HG02970 (cell line): ENCODE results near the gene TBC1D9B.

Experiments
- ATAC-seq: cut with Tn5 transposase; IDR thresholded peaks from one replicate; pipeline ENCODE4 v1.9.1; 2021; ENCODE audit warnings: mild to moderate bottlenecking, moderate library complexity, moderate number of reproducible peaks; ENCODE audit not compliant: unreplicated experiment, low FRiP score

Gene TBC1D9B

DNA sequence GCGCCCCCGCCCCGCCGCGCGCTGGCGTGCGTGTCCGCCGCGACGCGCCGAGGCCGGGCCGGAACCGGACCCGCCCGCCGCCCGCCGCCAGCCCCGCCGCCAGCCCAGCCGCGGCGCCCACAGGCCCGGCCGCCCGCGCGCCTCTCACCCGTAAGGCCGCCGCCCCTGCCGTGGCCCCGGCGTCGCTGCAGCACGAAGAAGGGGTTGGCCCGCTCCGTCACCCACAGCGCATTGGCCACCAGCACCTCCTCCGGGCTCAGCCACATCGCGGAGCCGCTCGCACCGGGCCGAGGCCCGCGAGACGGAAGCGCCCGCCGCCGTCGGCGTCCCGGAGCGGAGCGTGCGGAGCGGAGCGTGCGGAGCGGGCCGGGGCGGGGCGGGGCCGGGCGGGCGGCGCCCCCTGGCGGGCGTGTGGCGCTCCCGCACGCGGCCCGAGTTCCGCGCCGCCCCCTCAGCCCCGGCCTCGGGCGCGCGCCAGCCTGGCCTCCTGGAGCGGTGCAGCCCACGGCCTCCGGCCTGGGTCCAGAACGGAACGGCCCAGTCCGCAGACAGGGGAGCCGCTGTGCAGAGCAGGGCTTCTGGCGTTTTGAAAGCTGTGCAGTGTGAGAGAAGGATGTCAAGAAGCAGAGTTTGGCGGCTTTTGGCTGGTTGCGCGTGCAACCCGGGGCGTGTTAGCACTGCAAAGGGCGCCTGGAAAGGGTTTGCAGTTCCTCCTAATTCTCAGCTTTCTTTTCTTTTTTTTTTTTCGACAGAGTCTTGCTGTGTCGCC lies at the start of gene TBC1D9B:
TBC1D9B (minus strand) TSS at position 342 of the 769 bp plus-strand sequence; CDS start at position 266, 76 bp downstream.
- peak; percentile 85 for ATAC-seq

DNA sequence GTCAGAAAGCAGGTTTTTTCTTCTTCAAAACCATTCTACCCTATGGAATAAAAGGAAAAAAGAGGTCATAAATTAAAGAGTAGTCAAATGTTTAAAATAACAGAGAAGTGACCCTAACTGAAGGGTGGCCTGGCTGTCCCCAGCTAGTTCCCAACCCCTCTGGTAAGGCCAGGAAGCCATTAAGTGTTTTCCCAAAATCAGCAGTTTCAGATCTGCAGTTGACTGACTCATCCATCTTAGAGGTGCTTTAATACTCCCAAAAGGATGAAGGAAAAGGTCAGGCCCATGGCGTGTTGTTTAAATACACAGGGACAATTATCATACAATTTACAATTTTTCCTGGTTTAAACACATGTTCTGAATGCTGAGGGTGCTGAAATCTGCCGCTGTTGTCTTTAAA lies 47.9 kb upstream of the TBC1D9B start:
- no peak for ATAC-seq

DNA sequence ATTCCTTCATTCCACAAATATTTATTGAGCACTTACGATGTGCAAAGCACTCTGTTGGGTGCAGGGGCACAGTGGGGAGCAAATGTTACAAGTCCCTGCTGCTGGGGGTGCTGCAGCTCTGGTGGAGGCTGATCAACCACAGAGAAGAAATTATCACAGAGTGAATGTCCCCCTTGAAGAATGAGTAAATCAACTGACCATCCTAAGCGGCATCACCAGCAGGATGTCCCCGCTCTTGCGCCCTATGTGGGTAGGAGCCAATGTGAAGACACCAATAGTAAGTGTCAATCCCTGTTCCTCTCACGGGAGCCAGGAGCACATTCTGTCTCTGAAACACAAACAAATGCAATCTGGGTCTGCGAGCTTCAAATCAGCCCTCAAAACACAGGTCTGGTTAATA lies 47.4 kb upstream of the TBC1D9B start:
- no peak for ATAC-seq

- ATAC-seq: no peak
Measured at GRCh38 chr5:179954434-179954833, 46.7 kb upstream of the TBC1D9B start.

GRCh38 chr5:179953987-179954386 lies 46.3 kb upstream of the TBC1D9B start:
- no peak for ATAC-seq

- ATAC-seq: no peak
Measured at GRCh38 chr5:179936976-179937681, 29.4 kb upstream of the TBC1D9B start.

GRCh38 chr5:179930788-179931473 lies 23.2 kb upstream of the TBC1D9B start:
- no peak for ATAC-seq

DNA sequence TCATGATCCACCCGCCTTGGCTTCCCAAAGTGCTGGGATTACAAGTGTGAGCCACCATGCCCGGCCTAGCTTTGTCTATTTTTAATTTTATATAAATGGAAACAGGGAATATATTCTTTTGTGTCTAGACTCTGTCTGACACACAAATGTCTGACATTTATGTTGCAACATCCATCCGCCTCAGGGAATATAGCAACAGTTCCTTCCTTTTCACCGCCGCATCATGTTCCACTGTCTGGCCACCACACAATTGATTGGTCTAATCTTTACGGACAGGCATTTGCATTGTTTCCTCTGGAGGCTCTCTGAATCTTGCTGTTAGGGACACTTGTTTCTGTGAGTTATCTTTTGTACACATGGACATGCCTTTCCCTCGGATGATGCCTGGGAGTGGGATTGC lies 20.1 kb upstream of the TBC1D9B start:
- ATAC-seq: no peak

- ATAC-seq: no peak
Measured at GRCh38 chr5:179926657-179927056, 19.0 kb upstream of the TBC1D9B start.

GRCh38 chr5:179923436-179923835 lies 15.7 kb upstream of the TBC1D9B start:
- no peak for ATAC-seq

- no peak for ATAC-seq
Measured at GRCh38 chr5:179920175-179920574, 12.5 kb upstream of the TBC1D9B start.

DNA sequence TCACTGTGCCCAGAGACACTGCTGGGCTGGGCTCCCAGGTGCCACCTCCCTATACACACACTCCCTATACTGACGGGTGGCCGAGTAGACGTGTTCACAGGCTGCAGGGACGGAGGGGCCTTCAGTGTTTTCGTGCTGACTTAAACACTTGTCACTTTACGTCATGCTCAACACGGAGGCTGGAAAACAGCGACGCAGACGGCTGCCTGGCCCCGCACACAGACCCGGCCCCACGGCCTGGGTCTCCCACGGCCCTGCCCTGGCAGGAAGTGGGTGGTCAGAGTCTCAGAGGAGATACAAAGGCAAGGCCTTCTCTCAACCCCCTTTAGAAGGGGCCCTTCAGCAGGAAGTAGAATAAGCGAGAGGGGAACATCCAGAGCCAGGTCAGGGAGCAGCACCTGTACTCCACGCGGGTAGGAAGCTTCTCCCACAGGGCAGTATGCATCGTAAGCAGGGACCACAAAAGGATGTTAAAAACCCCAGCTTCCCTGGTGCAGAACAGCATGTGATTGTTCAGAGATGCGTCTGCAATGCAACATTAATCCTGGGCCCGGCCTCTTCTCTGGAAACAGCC lies 11.9 kb upstream of the TBC1D9B start:
- ATAC-seq: no peak

DNA sequence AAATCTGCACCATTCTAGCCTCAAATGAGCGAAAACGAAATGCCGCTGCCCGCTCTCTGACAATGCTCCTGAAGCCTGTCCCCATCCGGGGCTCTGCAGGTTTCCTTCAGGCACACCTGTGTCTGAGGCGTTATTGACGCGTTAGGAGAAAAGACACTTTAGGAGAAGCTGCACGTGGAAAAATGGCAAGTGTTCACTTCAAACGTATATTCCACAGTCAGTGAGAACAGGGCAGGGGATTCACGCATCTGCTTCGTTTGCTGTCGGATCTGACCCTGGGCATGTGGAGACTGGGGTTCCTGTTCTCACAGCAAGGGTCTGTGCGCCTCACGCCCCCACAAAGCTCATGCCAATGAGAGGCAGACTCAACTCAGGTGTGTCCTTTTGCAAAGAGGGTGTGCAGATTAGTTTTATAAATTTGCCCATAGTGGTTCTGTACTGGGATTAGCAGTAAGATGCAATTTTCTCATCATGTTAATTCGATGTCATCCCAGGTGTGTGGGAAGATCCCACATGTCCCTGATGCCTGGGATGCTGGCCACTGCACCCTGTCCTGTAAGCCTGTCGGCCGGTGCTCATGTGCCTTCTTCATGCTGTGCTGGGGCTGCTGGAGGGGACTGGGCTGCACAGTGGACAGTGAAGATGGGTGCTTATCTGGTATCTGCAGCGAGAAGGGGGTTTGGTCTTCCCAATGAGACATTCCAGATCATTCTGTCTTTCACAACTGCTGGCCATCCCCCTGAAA lies 11.2 kb upstream of the TBC1D9B start:
- no peak for ATAC-seq

- no peak for ATAC-seq
Measured at GRCh38 chr5:179916523-179916922, 8.8 kb upstream of the TBC1D9B start.

GRCh38 chr5:179915406-179915935 lies 7.8 kb upstream of the TBC1D9B start:
- ATAC-seq: no peak

GRCh38 chr5:179914032-179914755 lies 6.5 kb upstream of the TBC1D9B start:
- no peak for ATAC-seq

GRCh38 chr5:179913461-179913860 lies 5.8 kb upstream of the TBC1D9B start:
- ATAC-seq: no peak

GRCh38 chr5:179912951-179913350 lies 5.3 kb upstream of the TBC1D9B start:
- ATAC-seq: no peak

DNA sequence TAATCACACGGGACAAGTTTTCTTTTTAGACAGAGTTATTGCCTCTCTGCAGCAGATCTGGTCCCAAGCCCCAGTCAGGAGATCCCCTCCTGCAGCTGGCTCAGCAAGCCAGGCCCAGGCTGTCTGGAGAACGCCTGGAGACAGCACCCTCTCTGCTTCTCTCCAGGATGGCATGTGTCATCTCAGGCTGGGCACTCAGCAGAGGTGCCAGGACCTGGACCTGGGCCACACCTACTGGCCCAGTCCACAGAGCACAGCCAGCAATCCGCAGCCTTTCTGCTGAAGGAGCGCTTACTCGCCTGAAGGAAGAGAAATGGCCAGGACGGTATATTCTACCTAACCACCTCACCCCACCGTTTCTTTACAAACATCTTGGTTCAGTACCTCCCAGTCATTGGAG lies 4.7 kb upstream of the TBC1D9B start:
- no peak for ATAC-seq
